Measurements from ENCODE around the gene ATP5F1C.

DNA sequence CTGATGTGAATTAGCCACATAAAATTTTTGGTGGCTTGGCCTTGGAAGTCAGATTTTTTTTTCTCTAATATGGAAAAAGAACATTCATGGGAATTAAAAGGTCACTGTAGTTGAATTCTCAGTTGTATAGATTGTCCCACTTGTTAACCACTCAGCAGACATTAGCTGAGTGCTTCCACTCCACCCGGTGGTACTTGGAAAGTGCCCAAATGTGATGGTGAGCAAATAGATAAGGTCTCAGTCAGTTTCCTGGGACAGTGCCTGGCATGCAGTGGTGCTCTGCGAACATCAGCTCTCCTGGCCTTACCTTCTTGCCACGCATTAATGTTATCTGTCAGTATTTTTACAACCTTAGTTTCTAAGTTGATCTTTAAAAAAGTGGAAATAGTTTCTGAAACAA, 1.4 kb downstream of the ATP5F1C start:
- TF ChIP-seq CTCF (IDR thresholded peaks at IDR 0.05; ENCODE audit: poor library complexity) (no peak), EZH2phosphoT487 (IDR thresholded peaks at IDR 0.05; ENCODE audit: low read depth, severe bottlenecking, unreplicated experiment) (no peak)

All from hepatocyte (in vitro differentiated cells).